HUES48 (cell line): ENCODE measurements around the gene THSD4.
"Not testable (repeated sequence)": the region's sequence is repeated elsewhere in the genome, so short reads cannot be mapped to it uniquely, and the experiment has no call there.

Experiments
- H3K27ac ChIP-seq: one replicate; pipeline ENCODE4 v1.7.0; 2013; ENCODE audit warnings: low read depth, low read length, inconsistent platforms
- H3K27me3 ChIP-seq: 2 replicates; pipeline ENCODE4 v1.6.1; 2013; ENCODE audit warnings: mild to moderate bottlenecking, low read length; ENCODE audit not compliant: control insufficient read depth, insufficient read depth
- H3K36me3 ChIP-seq: 2 replicates; pipeline ENCODE4 v1.6.1; 2013; ENCODE audit warnings: low read length; ENCODE audit not compliant: control insufficient read depth, insufficient read depth
- H3K4me1 ChIP-seq: 2 replicates; pipeline ENCODE4 v1.6.1; 2013; ENCODE audit warnings: mild to moderate bottlenecking, low read length; ENCODE audit not compliant: control insufficient read depth, insufficient read depth
- H3K4me3 ChIP-seq: 2 replicates; pipeline ENCODE4 v1.5.1; 2013; ENCODE audit warnings: mild to moderate bottlenecking, low read depth, low read length
- H3K9ac ChIP-seq: 2 replicates; pipeline ENCODE4 v1.6.1; 2013; ENCODE audit warnings: mild to moderate bottlenecking, low read depth, low read length, moderate library complexity
- H3K9me3 ChIP-seq: 2 replicates; pipeline ENCODE4 v1.6.1; 2013; ENCODE audit warnings: low read length; ENCODE audit not compliant: control insufficient read depth, insufficient read depth

The THSD4 gene

DNA sequence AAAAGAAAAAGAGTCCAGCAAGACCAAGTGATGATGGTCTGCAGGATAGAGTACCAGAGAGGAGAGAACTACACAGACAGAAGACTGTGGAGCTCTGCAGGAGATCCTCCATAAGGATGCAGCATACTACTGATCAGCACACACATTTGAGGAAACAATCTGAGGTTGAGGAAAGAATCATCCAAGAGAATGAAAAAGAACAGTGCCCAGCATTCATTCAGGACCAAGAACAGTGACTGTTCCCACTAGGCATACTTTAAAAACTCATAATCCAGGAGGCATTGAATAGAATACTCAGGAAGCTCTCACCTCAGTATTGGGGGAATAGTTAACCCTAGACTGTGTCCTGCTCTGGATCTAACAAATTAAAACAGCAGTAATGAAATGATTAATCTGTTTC is 54.9 kb downstream of the THSD4 start:
- Histone ChIP-seq H3K27me3 (no peaks in the 10 kb centered on the region), H3K36me3 (no peaks in the 10 kb centered on the region), H3K4me3 (no peak overlapping the region), H3K9ac (no peak overlapping the region), H3K4me1 (no peaks in the 10 kb centered on the region), H3K9me3 (peaks cover 7% of the 10 kb centered on the region; the same call in 1 of the 2 replicates), H3K27ac (no peak overlapping the region)

DNA sequence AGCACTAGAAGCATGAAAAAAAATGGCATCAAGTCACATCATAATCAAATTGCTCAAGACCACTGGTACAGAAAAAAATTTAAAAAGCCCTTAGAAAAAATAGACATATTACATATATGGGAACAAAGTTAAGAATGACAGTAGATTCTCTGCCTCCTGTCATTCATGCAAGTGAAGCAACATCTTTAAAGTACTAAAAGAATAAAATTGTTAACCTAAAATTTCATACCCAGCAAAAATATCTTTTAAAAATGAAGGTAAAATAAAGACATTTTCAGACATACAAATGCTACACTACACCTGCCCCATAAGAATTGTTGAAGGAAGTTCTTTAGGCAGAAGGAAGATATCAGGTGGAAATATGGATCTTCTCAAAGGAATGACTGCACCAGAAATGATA is 55.9 kb downstream of the THSD4 start:
- Histone ChIP-seq H3K9me3 (peaks cover 7% of the 10 kb centered on the region; the same call in 1 of the 2 replicates), H3K27ac (no peak overlapping the region), H3K27me3 (no peaks in the 10 kb centered on the region), H3K36me3 (no peaks in the 10 kb centered on the region), H3K9ac (no peak overlapping the region), H3K4me1 (no peaks in the 10 kb centered on the region), H3K4me3 (no peak overlapping the region)

- H3K4me1 ChIP-seq, H3K9me3 ChIP-seq, H3K27me3 ChIP-seq, H3K27ac ChIP-seq, H3K9ac ChIP-seq, H3K36me3 ChIP-seq, H3K4me3 ChIP-seq: not testable (repeated sequence)
Measured at GRCh38 chr15:71174360-71174759, 59.1 kb downstream of the THSD4 start.

- H3K27me3 ChIP-seq = no peaks in the 10 kb centered on the region
- H3K4me3 ChIP-seq = no peak overlapping the region
- H3K4me1 ChIP-seq = no peaks in the 10 kb centered on the region
- H3K36me3 ChIP-seq = no peaks in the 10 kb centered on the region
- H3K9ac ChIP-seq = no peak overlapping the region
- H3K27ac ChIP-seq = no peak overlapping the region
- H3K9me3 ChIP-seq = no peaks in the 10 kb centered on the region
Measured at GRCh38 chr15:71180986-71181853, 65.9 kb downstream of the THSD4 start.

DNA sequence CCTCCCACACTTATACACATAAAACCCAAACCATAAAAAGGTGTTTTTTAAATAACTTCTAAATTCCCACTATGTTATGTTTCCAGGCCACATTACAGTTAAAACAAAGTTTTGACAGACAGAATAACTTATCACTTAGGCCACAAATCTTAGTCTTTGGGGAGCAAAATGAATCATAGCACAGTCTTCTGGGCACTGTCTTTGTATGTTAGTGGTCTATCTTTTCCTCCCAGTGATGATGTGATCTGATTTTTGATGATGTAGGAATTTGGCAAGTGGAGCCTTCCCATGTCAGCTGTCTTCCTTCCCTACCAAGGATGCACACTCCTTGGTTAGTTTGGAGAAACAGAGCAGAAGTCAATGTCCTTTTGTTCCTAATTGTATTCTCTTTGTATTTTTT is 67.3 kb downstream of the THSD4 start:
- no peak overlapping the region for H3K27ac ChIP-seq
- H3K36me3 ChIP-seq = no peaks in the 10 kb centered on the region
- H3K4me3 ChIP-seq = no peak overlapping the region
- no peaks in the 10 kb centered on the region for H3K9me3 ChIP-seq
- no peaks in the 10 kb centered on the region for H3K27me3 ChIP-seq
- peaks cover 7% of the 10 kb centered on the region for H3K4me1 ChIP-seq
- H3K9ac ChIP-seq = no peak overlapping the region

- Histone ChIP-seq H3K36me3 (no peaks in the 10 kb centered on the region), H3K27ac (no peak overlapping the region), H3K9me3 (no peaks in the 10 kb centered on the region), H3K4me1 (peaks cover 13% of the 10 kb centered on the region), H3K9ac (no peak overlapping the region), H3K27me3 (no peaks in the 10 kb centered on the region), H3K4me3 (no peak overlapping the region)
Measured at GRCh38 chr15:71183063-71183462, 67.8 kb downstream of the THSD4 start.

GRCh38 chr15:71185706-71186105 is 70.4 kb downstream of the THSD4 start:
- Histone ChIP-seq H3K27me3 (no peaks in the 10 kb centered on the region), H3K4me1 (peaks cover 14% of the 10 kb centered on the region), H3K36me3 (no peaks in the 10 kb centered on the region), H3K9me3 (no peaks in the 10 kb centered on the region), H3K4me3 (no peak overlapping the region), H3K9ac (no peak overlapping the region), H3K27ac (no peak overlapping the region)

- H3K9me3 ChIP-seq = no peaks in the 10 kb centered on the region
- no peaks in the 10 kb centered on the region for H3K27me3 ChIP-seq
- H3K4me3 ChIP-seq = no peak overlapping the region
- no peak overlapping the region for H3K9ac ChIP-seq
- no peaks in the 10 kb centered on the region for H3K36me3 ChIP-seq
- no peak overlapping the region for H3K27ac ChIP-seq
- peaks cover 14% of the 10 kb centered on the region for H3K4me1 ChIP-seq
Measured at GRCh38 chr15:71186267-71186666, 71.0 kb downstream of the THSD4 start.

DNA sequence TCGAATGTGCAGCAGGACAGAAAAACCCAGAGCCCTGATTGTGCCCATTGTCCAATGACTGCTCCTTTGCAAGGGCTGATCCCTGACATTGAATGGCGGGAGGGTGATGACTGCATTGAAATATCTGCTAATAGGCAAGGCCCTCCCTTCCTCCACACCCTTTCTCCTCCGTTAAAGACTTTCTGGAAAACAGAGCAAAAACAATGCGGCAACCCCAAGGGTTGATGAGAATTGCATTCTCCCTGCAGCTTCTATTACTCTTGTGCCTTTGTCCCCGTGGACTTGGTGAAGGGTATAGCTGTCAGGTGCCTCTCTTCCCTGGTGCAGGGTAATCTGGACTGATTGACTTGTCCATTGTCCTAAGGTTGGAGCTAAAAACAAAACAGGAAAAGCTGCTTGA is 71.8 kb downstream of the THSD4 start:
- Histone ChIP-seq H3K27me3 (no peaks in the 10 kb centered on the region), H3K27ac (peak overlapping the region; percentile 0), H3K4me3 (no peak overlapping the region), H3K4me1 (peaks cover 14% of the 10 kb centered on the region), H3K9ac (no peak overlapping the region), H3K36me3 (no peaks in the 10 kb centered on the region), H3K9me3 (no peaks in the 10 kb centered on the region)

DNA sequence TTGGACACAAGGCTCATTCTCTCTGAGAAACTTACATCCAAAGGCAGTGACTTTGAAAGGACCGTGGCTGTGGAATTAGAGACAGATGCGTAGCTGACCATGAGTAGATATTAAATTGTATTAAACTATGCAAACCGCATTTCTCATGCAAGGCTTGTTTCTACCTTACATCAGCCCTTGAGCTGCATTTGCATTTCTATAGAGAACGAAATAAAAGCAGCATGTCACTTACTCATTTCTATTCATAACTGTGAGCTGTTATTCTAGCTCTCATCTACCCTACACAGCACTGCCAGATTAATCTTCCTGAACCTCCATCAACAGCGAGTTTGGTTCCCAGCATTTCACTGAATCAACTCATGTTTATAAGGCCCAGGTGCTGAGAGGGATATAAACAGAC is 72.3 kb downstream of the THSD4 start:
- H3K4me1 ChIP-seq = peaks cover 14% of the 10 kb centered on the region
- H3K4me3 ChIP-seq = no peak overlapping the region
- no peaks in the 10 kb centered on the region for H3K36me3 ChIP-seq

DNA sequence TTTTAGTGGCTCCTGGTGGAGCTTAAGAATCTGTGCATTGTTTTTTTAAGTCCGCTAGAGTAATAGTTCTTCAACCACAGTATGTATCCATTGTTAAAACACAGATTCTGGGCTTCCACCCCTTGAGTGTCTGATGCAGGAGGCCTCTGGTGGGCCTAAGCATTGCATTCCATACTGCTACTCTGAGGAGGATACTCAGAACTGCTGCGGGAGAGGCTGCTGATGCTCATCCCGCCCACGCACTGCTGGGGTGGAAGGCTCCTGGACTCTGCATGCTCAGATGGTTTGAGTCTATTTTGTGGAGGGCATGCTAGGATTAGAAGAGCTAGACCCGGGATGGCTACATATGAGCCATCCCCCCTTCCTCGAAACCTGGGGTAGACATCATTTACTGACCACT is 74.4 kb downstream of the THSD4 start:
- Histone ChIP-seq H3K9ac (no peak overlapping the region), H3K27me3 (no peaks in the 10 kb centered on the region), H3K27ac (no peak overlapping the region), H3K4me3 (no peak overlapping the region), H3K4me1 (peaks cover 14% of the 10 kb centered on the region), H3K9me3 (no peaks in the 10 kb centered on the region), H3K36me3 (no peaks in the 10 kb centered on the region)

More for the DNA sequence above, 72.3 kb downstream of the THSD4 start:
- H3K9me3 ChIP-seq = no peaks in the 10 kb centered on the region
- peak overlapping the region; percentile 0 for H3K27ac ChIP-seq
- H3K9ac ChIP-seq = no peak overlapping the region
- no peaks in the 10 kb centered on the region for H3K27me3 ChIP-seq
